ENCODE data around the gene GNAQ.

Gene GNAQ

DNA sequence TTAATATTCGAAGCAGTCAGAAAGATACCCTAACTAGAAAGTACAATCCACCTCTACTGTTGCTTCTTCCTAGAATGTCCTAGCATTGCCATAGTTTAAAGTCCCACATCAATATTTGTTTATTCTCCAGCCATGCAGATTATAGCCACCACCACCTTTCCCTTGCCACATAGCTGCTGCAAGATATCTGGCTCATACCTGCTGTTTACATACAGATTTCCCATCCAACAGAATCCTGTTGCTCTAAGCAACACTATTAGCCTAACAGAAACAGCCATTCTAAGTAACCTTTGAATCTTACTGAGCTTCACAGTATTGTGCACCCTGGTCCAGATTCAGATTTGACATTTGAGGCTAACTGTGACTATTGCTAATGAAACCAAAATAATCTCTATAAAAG lies 45.6 kb downstream of the GNAQ start:
- Histone ChIP-seq H3K79me2 (ENCODE audit: control insufficient read depth, insufficient read depth, low read length, poor library complexity) (no peaks in the 10 kb centered on the region), H3K4me1 (ENCODE audit: control insufficient read depth in 1 of 2, insufficient read depth in 2 of 2, low read length in 2 of 2) (no peaks in the 10 kb centered on the region), H3K4me2 (ENCODE audit: low read length) (no peak overlapping the region), H2BK12ac (ENCODE audit: low read length) (no peak overlapping the region), H3K9me3 (ENCODE audit: insufficient read depth, low read depth, low read length) (no peaks in the 10 kb centered on the region), H4K8ac (ENCODE audit: low read depth, low read length) (no peak overlapping the region), H2AK5ac (ENCODE audit: low read length) (no peak overlapping the region), H3K18ac (ENCODE audit: low read length) (no peak overlapping the region), H3K36me3 (ENCODE audit: control insufficient read depth in 1 of 2, insufficient read depth in 2 of 2, low read length in 2 of 2) (no peaks in the 10 kb centered on the region), H4K91ac (ENCODE audit: low read depth, low read length) (no peak overlapping the region), H2AFZ (ENCODE audit: insufficient read depth, low read length, poor library complexity) (no peak overlapping the region), H2BK5ac (ENCODE audit: low read depth, low read length, poor library complexity) (no peak overlapping the region), H3K4ac (ENCODE audit: low read depth, low read length) (no peak overlapping the region), H3K23ac (ENCODE audit: low read length) (no peak overlapping the region), H3K14ac (ENCODE audit: low read length) (no peak overlapping the region), H3K79me1 (ENCODE audit: low read length) (no peaks in the 10 kb centered on the region), H3K4me3 (ENCODE audit: low read depth, low read length) (no peak overlapping the region), H3K27ac (ENCODE audit: low read depth, low read length) (no peak overlapping the region), H4K12ac (ENCODE audit: low read depth, low read length) (no peak overlapping the region), H2BK120ac (ENCODE audit: insufficient read depth, low read length, poor library complexity) (no peak overlapping the region), H3K27me3 (ENCODE audit: insufficient read depth, low read length) (no peaks in the 10 kb centered on the region), H3K9ac (ENCODE audit: low read length) (no peak overlapping the region)
- no peak for DNase-seq
- WGBS (ENCODE audit: extremely low coverage, insufficient coverage, insufficient read length), result no CpG with 5 or more reads among the region's 1 CpG

DNA sequence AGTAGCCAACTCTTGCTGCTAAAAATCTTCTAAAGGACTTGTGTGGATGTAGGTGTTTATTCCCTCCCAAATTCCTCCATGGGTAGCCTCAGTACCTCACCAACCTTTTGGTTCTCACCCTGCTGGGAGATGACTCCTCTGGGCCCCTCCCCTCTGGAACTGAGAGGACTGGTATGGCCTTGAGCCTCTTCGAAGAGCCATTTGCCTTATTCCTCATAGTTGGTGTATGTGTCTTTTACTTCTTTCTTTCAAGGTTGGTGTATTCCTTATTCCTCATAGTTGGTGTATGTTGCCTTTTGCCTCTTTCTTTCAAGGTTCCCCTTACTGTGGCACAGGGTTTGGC lies 48.3 kb downstream of the GNAQ start:
- H3K4ac ChIP-seq (ENCODE audit: low read depth, low read length), result no peak overlapping the region
- no peak overlapping the region for H2BK120ac ChIP-seq (ENCODE audit: insufficient read depth, low read length, poor library complexity)
- H3K27ac ChIP-seq (ENCODE audit: low read depth, low read length), result no peak overlapping the region
- no peak overlapping the region for H2BK5ac ChIP-seq (ENCODE audit: low read depth, low read length, poor library complexity)
- H4K8ac ChIP-seq (ENCODE audit: low read depth, low read length), result no peak overlapping the region
- H3K79me1 ChIP-seq (ENCODE audit: low read length), result no peaks in the 10 kb centered on the region
- no peak overlapping the region for H2AK5ac ChIP-seq (ENCODE audit: low read length)
- peaks cover 0 to 2% of the 10 kb centered on the region in 2 experiments for H3K36me3 ChIP-seq (ENCODE audit: control insufficient read depth in 1 of 2, insufficient read depth in 2 of 2, low read length in 2 of 2)
- no peaks in the 10 kb centered on the region for H3K27me3 ChIP-seq (ENCODE audit: insufficient read depth, low read length)
- H3K4me3 ChIP-seq (ENCODE audit: low read depth, low read length), result no peak overlapping the region
- no peaks in the 10 kb centered on the region for H3K9me3 ChIP-seq (ENCODE audit: insufficient read depth, low read depth, low read length)
- H3K79me2 ChIP-seq (ENCODE audit: control insufficient read depth, insufficient read depth, low read length, poor library complexity), result peaks cover 2% of the 10 kb centered on the region
- H4K12ac ChIP-seq (ENCODE audit: low read depth, low read length), result no peak overlapping the region
- H3K14ac ChIP-seq (ENCODE audit: low read length), result no peak overlapping the region
- H3K18ac ChIP-seq (ENCODE audit: low read length), result no peak overlapping the region
- H3K23ac ChIP-seq (ENCODE audit: low read length), result no peak overlapping the region
- WGBS (ENCODE audit: extremely low coverage, insufficient coverage, insufficient read length), result no CpG with 5 or more reads among the region's 1 CpG
- H3K4me2 ChIP-seq (ENCODE audit: low read length), result no peak overlapping the region
- H4K91ac ChIP-seq (ENCODE audit: low read depth, low read length), result no peak overlapping the region
- H2AFZ ChIP-seq (ENCODE audit: insufficient read depth, low read length, poor library complexity), result no peak overlapping the region
- no peak for DNase-seq
- no peak overlapping the region for H3K9ac ChIP-seq (ENCODE audit: low read length)
- peaks cover 2 to 4% of the 10 kb centered on the region in 2 experiments for H3K4me1 ChIP-seq (ENCODE audit: control insufficient read depth in 1 of 2, insufficient read depth in 2 of 2, low read length in 2 of 2)
- no peak overlapping the region for H2BK12ac ChIP-seq (ENCODE audit: low read length)

DNA sequence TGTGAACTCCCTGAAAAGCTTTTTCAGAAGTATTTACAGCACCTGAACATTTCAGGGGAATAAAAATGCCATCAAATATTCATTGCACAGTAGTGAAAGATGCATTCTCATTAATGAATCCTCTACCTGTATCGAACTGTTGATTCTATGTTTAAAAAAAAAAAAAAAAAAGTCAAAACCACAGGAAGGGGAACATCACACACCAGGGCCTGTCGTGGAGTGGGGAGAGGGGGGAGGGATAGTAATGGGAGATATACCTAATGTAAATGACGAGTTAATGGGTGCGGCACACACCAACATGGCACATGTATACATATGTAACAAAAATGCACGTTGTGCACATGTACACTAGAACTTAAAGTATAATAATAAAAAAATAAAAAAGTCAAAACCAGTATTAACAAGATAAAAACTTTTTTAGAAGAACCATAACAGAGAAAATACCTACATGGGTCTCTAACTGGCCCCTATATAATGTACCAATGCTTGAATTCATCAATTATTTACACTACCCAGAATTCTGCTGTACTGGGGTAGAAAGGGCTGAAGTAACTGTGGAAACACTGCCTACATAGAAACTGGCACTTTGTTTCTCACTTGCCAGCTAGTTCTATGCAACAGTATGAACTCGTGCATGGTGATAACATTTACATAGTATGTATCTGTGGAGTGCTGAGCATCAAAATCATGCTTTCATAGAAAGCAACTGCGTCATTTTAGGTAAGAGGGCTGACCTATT lies 48.9 kb downstream of the GNAQ start:
- Histone ChIP-seq H2BK120ac (ENCODE audit: insufficient read depth, low read length, poor library complexity) (no peak overlapping the region), H3K36me3 (ENCODE audit: control insufficient read depth in 1 of 2, insufficient read depth in 2 of 2, low read length in 2 of 2) (peaks cover 0 to 2% of the 10 kb centered on the region in 2 experiments), H3K4me2 (ENCODE audit: low read length) (no peak overlapping the region), H3K9me3 (ENCODE audit: insufficient read depth, low read depth, low read length) (no peaks in the 10 kb centered on the region), H3K23ac (ENCODE audit: low read length) (no peak overlapping the region), H3K27me3 (ENCODE audit: insufficient read depth, low read length) (no peaks in the 10 kb centered on the region), H3K79me1 (ENCODE audit: low read length) (no peaks in the 10 kb centered on the region), H3K79me2 (ENCODE audit: control insufficient read depth, insufficient read depth, low read length, poor library complexity) (peaks cover 2% of the 10 kb centered on the region), H3K18ac (ENCODE audit: low read length) (no peak overlapping the region), H2AFZ (ENCODE audit: insufficient read depth, low read length, poor library complexity) (no peak overlapping the region), H4K91ac (ENCODE audit: low read depth, low read length) (no peak overlapping the region), H4K12ac (ENCODE audit: low read depth, low read length) (no peak overlapping the region), H2BK12ac (ENCODE audit: low read length) (no peak overlapping the region), H2AK5ac (ENCODE audit: low read length) (no peak overlapping the region), H3K4ac (ENCODE audit: low read depth, low read length) (no peak overlapping the region), H3K4me3 (ENCODE audit: low read depth, low read length) (no peak overlapping the region), H3K4me1 (ENCODE audit: control insufficient read depth in 1 of 2, insufficient read depth in 2 of 2, low read length in 2 of 2) (peaks cover 2 to 4% of the 10 kb centered on the region in 2 experiments), H3K14ac (ENCODE audit: low read length) (no peak overlapping the region), H3K9ac (ENCODE audit: low read length) (no peak overlapping the region), H2BK5ac (ENCODE audit: low read depth, low read length, poor library complexity) (no peak overlapping the region), H3K27ac (ENCODE audit: low read depth, low read length) (no peak overlapping the region), H4K8ac (ENCODE audit: low read depth, low read length) (no peak overlapping the region)
- DNase-seq, result no peak
- no CpG with 5 or more reads among the region's 7 CpGs for WGBS (ENCODE audit: extremely low coverage, insufficient coverage, insufficient read length)

DNA sequence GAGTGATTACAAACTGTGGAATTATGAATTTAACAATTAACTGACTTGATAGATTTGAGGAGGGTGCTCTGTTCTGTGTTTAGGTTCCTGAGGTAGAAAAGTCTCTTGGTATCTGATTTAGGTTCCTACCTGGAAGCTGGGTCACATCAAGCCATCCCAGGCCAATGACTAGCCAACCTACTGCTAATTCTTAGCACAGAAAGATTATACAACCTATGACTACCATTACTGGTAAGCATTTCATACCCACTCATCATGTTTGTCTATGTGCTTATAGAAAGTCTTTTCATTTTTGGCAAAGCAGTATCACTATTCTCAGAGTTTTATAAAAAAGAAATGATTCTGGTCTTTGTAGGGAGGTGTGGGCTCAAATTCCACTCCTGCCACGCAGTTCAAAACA lies 49.7 kb downstream of the GNAQ start:
- DNase-seq, result no peak
- Histone ChIP-seq H4K12ac (ENCODE audit: low read depth, low read length) (no peak overlapping the region), H2BK120ac (ENCODE audit: insufficient read depth, low read length, poor library complexity) (no peak overlapping the region), H3K4me3 (ENCODE audit: low read depth, low read length) (no peak overlapping the region), H3K23ac (ENCODE audit: low read length) (no peak overlapping the region), H3K4me2 (ENCODE audit: low read length) (no peak overlapping the region), H3K14ac (ENCODE audit: low read length) (no peak overlapping the region), H2AK5ac (ENCODE audit: low read length) (no peak overlapping the region), H3K9ac (ENCODE audit: low read length) (no peak overlapping the region), H3K36me3 (ENCODE audit: control insufficient read depth in 1 of 2, insufficient read depth in 2 of 2, low read length in 2 of 2) (peaks cover 0 to 2% of the 10 kb centered on the region in 2 experiments), H2BK12ac (ENCODE audit: low read length) (no peak overlapping the region), H3K79me1 (ENCODE audit: low read length) (peaks cover 2% of the 10 kb centered on the region), H3K27me3 (ENCODE audit: insufficient read depth, low read length) (no peaks in the 10 kb centered on the region), H2BK5ac (ENCODE audit: low read depth, low read length, poor library complexity) (no peak overlapping the region), H3K4me1 (ENCODE audit: control insufficient read depth in 1 of 2, insufficient read depth in 2 of 2, low read length in 2 of 2) (peaks cover 9 to 10% of the 10 kb centered on the region in 2 experiments), H3K9me3 (ENCODE audit: insufficient read depth, low read depth, low read length) (no peaks in the 10 kb centered on the region), H3K27ac (ENCODE audit: low read depth, low read length) (no peak overlapping the region), H3K79me2 (ENCODE audit: control insufficient read depth, insufficient read depth, low read length, poor library complexity) (peaks cover 2% of the 10 kb centered on the region), H3K4ac (ENCODE audit: low read depth, low read length) (no peak overlapping the region), H4K8ac (ENCODE audit: low read depth, low read length) (no peak overlapping the region), H3K18ac (ENCODE audit: low read length) (no peak overlapping the region), H4K91ac (ENCODE audit: low read depth, low read length) (no peak overlapping the region), H2AFZ (ENCODE audit: insufficient read depth, low read length, poor library complexity) (no peak overlapping the region)
- WGBS (ENCODE audit: extremely low coverage, insufficient coverage, insufficient read length), result no CpG with 5 or more reads among the region's 1 CpG
